Fibroblast of gingiva (primary cell): Measurements from ENCODE around the gene VIM.

Experiments
- DNase-seq: peaks from one replicate; pipeline ENCODE4 v3.0.0-alpha.2; 2011; ENCODE audit warnings: low read depth

VIM gene

GRCh38 chr10:17209881-17210280 lies 18.2 kb upstream of the VIM start:
- DNase-seq = no peak

GRCh38 chr10:17210361-17210760 lies 17.7 kb upstream of the VIM start:
- no peak for DNase-seq

GRCh38 chr10:17212802-17213221 lies 15.2 kb upstream of the VIM start:
- no peak for DNase-seq

GRCh38 chr10:17213646-17214349 lies 14.2 kb upstream of the VIM start:
- DNase-seq = no peak

- DNase-seq = peak; percentile 73
These were observed 13.5 kb upstream of the VIM start for GRCh38 chr10:17214526-17214925.

GRCh38 chr10:17214971-17215781 lies 12.9 kb upstream of the VIM start:
- peak; percentile 98 for DNase-seq

- no peak for DNase-seq
These were observed 12.3 kb upstream of the VIM start for GRCh38 chr10:17215782-17216122.

GRCh38 chr10:17216217-17216900 lies 11.7 kb upstream of the VIM start:
- peak; percentile 96 for DNase-seq

GRCh38 chr10:17216901-17217395 lies 11.1 kb upstream of the VIM start:
- peak; percentile 85 for DNase-seq

- peak; percentile 80 for DNase-seq
These were observed 10.3 kb upstream of the VIM start for GRCh38 chr10:17217631-17218232.

GRCh38 chr10:17219024-17219423 lies 9.0 kb upstream of the VIM start:
- DNase-seq = peak; percentile 79

GRCh38 chr10:17220652-17221100 lies 7.4 kb upstream of the VIM start:
- peak; percentile 56 for DNase-seq

- DNase-seq = no peak
These were observed 5.7 kb upstream of the VIM start for GRCh38 chr10:17222329-17222728.

- peak; percentile 75 for DNase-seq
These were observed 2.2 kb upstream of the VIM start for GRCh38 chr10:17225808-17226207.

- no peak for DNase-seq
These were observed 1.1 kb upstream of the VIM start for GRCh38 chr10:17226891-17227303.

- DNase-seq = peak; percentile 3
These were observed 512 bp upstream of the VIM start for GRCh38 chr10:17227367-17228090.

- peak; percentile 96 for DNase-seq
These were observed 1.1 kb downstream of the VIM start for GRCh38 chr10:17229016-17229716.

- DNase-seq = no peak
These were observed 1.6 kb downstream of the VIM start for GRCh38 chr10:17229717-17229966.

- peak; percentile 77 for DNase-seq
These were observed 2.1 kb downstream of the VIM start for GRCh38 chr10:17229967-17230682.

GRCh38 chr10:17231788-17232187 lies 3.7 kb downstream of the VIM start:
- DNase-seq = no peak
